Natural killer cell (primary cell): ENCODE data around the gene NUP88. TPM values are rescaled to one million over a fixed set of nuclear protein-coding genes. Genes with fewer than 3 reads are reported as not detected.

ENCODE experiments used
- ATAC-seq, 3 donors: fragments of 150-1000 bp in 2 of 3; fragments of 200-7000 bp in 1 of 3; cut with Tn5 transposase; 1 replicate in 1 of 3; 2 replicates in 2 of 3; pipeline ENCODE4 v1.10.0; 2021; ENCODE audit warnings: mild to moderate bottlenecking in 2 of 3, moderate library complexity in 2 of 3
- DNase-seq, 2 donors: peaks; one replicate each; pipeline versions ENCODE4 v3.0.0 to v3.0.0-alpha.2; 2013 to 2021; ENCODE audit warnings: mixed read lengths in 1 of 2
- H3K27ac ChIP-seq: one replicate; pipeline ENCODE4 v1.5.1; 2013; ENCODE audit warnings: mild to moderate bottlenecking, low read length
- H3K27me3 ChIP-seq: one replicate; pipeline ENCODE4 v1.6.1; 2013; ENCODE audit warnings: low read length; ENCODE audit not compliant: control insufficient read depth, insufficient read depth
- H3K36me3 ChIP-seq: one replicate; pipeline ENCODE4 v1.6.1; 2013; ENCODE audit warnings: low read length; ENCODE audit not compliant: control insufficient read depth, insufficient read depth
- H3K4me1 ChIP-seq: one replicate; pipeline ENCODE4 v1.6.1; 2013; ENCODE audit warnings: low read length; ENCODE audit not compliant: control insufficient read depth, insufficient read depth
- H3K4me3 ChIP-seq: one replicate; pipeline ENCODE4 v1.5.1; 2013; ENCODE audit warnings: low read length
- H3K9me3 ChIP-seq: one replicate; pipeline ENCODE4 v1.6.1; 2013; ENCODE audit warnings: low read length; ENCODE audit not compliant: control insufficient read depth, insufficient read depth
- H3K27ac Mint-ChIP-seq, 2 donors: one replicate each; pipeline ENCODE4 v1.8.0; 2022; ENCODE audit warnings: mild to moderate bottlenecking in 2 of 2, mixed read lengths in 2 of 2, moderate library complexity in 1 of 2
- H3K27me3 Mint-ChIP-seq, 2 donors: one replicate each; pipeline ENCODE4 v1.8.0; 2022; ENCODE audit warnings: low read depth in 2 of 2, mixed read lengths in 2 of 2
- H3K36me3 Mint-ChIP-seq: one replicate; pipeline ENCODE4 v1.8.0; 2022; ENCODE audit warnings: mixed read lengths
- H3K4me1 Mint-ChIP-seq, 2 donors: one replicate each; pipeline ENCODE4 v1.8.0; 2022; ENCODE audit warnings: mixed read lengths in 2 of 2
- H3K4me3 Mint-ChIP-seq: one replicate; pipeline ENCODE4 v1.8.0; 2022; ENCODE audit warnings: mild to moderate bottlenecking, moderate library complexity, mixed read lengths
- H3K9me3 Mint-ChIP-seq, 2 donors: one replicate each; pipeline ENCODE4 v1.8.0; 2022; ENCODE audit warnings: mixed read lengths in 2 of 2
- WGBS: methylation state at CpG from one replicate; pipeline ENCODE4 v1.1.7; 2013; ENCODE audit warnings: missing lambda C conversion rate; ENCODE audit not compliant: insufficient coverage; 5-methylcytosine and 5-hydroxymethylcytosine counted together
- intact Hi-C: fragments of 100-400 bp; cut with micrococcal nuclease; formaldehyde crosslinking; loops from one replicate; pipeline ENCODE4 v1.14.2; 2022
- total RNA-seq, 4 donors: library from RNA; stranded (reverse); fragments of 120-200 nt in 1 of 4; gene quantifications; one replicate each; pipeline versions ENCODE4 v1.2.3 to v1.2.4, GENCODE V29; 2013 to 2022
- TF ChIP-seq, protein P1 (sequence below): fragments of 200-600 bp; IDR thresholded peaks from one replicate; pipeline ENCODE4 v1.8.0; 2022; ENCODE audit warnings: antibody characterized with exemption

NUP88 gene
- total RNA-seq, 3 donors from 2014 or later (not counting 1 experiment from before 2014, with no cell fraction given) = 112 to 136 (median 125) TPM

DNA sequence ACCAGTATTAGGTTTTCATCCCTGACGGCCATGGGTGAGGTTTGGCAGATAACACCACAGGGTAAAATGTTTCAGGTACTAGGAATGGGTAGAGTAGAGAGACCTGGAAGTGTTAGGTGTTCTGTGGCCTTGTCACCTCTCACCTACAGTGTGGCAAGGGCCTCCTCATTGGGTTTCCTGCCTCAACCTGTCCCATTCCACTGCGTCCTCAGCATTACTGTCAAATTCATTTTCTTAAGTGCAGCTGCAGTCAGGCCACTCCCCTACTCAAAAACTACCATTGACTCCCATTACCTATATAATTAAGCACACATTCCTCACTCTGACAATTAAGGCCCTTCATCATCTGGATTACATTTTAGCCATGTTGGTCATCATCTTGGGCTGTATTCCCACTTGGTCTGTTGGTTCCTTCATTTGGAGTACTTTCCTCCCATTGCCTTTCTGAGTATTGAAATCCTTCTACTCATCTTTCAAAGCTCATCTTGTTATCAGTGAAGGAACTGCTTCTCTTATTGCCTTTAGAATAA, 64.5 kb downstream of the NUP88 start:
- Histone ChIP-seq H3K27ac (no peak overlapping the region), H3K4me3 (no peak overlapping the region), H3K9me3 (no peaks in the 10 kb centered on the region), H3K36me3 (peaks cover 66% of the 10 kb centered on the region), H3K4me1 (no peaks in the 10 kb centered on the region), H3K27me3 (no peaks in the 10 kb centered on the region)
- no peaks in the 10 kb centered on the region for H3K27me3 Mint-ChIP-seq
- H3K27ac Mint-ChIP-seq = peak overlapping the region in 1 of 2 donors; percentile 40
- 92% methylated on average over 2 of the region's 2 CpGs for WGBS
- no peaks in the 10 kb centered on the region for H3K9me3 Mint-ChIP-seq
- H3K36me3 Mint-ChIP-seq = peaks cover 6% of the 10 kb centered on the region
- intact Hi-C loops = no loop called here
- H3K4me3 Mint-ChIP-seq = no peak overlapping the region
- TF ChIP-seq, protein P1, sequence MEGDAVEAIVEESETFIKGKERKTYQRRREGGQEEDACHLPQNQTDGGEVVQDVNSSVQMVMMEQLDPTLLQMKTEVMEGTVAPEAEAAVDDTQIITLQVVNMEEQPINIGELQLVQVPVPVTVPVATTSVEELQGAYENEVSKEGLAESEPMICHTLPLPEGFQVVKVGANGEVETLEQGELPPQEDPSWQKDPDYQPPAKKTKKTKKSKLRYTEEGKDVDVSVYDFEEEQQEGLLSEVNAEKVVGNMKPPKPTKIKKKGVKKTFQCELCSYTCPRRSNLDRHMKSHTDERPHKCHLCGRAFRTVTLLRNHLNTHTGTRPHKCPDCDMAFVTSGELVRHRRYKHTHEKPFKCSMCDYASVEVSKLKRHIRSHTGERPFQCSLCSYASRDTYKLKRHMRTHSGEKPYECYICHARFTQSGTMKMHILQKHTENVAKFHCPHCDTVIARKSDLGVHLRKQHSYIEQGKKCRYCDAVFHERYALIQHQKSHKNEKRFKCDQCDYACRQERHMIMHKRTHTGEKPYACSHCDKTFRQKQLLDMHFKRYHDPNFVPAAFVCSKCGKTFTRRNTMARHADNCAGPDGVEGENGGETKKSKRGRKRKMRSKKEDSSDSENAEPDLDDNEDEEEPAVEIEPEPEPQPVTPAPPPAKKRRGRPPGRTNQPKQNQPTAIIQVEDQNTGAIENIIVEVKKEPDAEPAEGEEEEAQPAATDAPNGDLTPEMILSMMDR = no peak
- H3K4me1 Mint-ChIP-seq = peaks cover 0 to 4% of the 10 kb centered on the region in 2 donors
- DNase-seq = no peak
- ATAC-seq = no peak

DNA sequence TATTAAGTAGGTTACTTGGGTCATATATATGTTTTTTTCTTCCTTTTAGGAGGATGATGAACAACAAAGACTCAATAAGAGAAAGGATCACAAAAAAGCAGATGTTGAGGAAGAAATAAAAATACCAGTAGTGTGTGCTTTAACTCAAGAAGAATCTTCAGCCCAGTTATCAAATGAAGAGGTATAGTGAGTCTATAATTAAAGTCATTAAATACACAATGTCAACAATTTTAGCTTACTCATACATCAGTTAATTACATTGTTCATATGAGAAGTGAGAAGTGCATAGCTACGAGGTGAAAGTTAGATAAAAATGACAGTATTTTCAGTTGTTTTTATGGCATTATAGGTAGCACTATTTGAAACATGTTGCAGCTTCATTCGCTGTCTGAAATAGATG, 65.2 kb downstream of the NUP88 start:
- intact Hi-C loops = no loop called here
- ATAC-seq (no peak), DNase-seq (no peak)
- Histone ChIP-seq H3K9me3 (no peaks in the 10 kb centered on the region), H3K4me3 (no peak overlapping the region), H3K27me3 (no peaks in the 10 kb centered on the region), H3K36me3 (peaks cover 63% of the 10 kb centered on the region), H3K4me1 (no peaks in the 10 kb centered on the region), H3K27ac (no peak overlapping the region)
- 90% methylated on average over 1 of the region's 2 CpGs for WGBS
- no peak overlapping the region for H3K4me3 Mint-ChIP-seq
- H3K9me3 Mint-ChIP-seq = no peaks in the 10 kb centered on the region
- peaks cover 6% of the 10 kb centered on the region for H3K36me3 Mint-ChIP-seq
- peaks cover 0 to 4% of the 10 kb centered on the region in 2 donors for H3K4me1 Mint-ChIP-seq
- peak overlapping the region in 1 of 2 donors; percentile 56 for H3K27ac Mint-ChIP-seq
- TF ChIP-seq, protein P1 = no peak
- H3K27me3 Mint-ChIP-seq = no peaks in the 10 kb centered on the region

GRCh38 chr17:5352681-5353289, 66.7 kb downstream of the NUP88 start:
- Histone ChIP-seq H3K27me3 (no peaks in the 10 kb centered on the region), H3K36me3 (peaks cover 66% of the 10 kb centered on the region), H3K9me3 (no peaks in the 10 kb centered on the region), H3K4me3 (no peak overlapping the region), H3K27ac (no peak overlapping the region), H3K4me1 (no peaks in the 10 kb centered on the region)
- H3K9me3 Mint-ChIP-seq = no peaks in the 10 kb centered on the region
- H3K27me3 Mint-ChIP-seq = no peaks in the 10 kb centered on the region
- H3K4me3 Mint-ChIP-seq = no peak overlapping the region
- peaks cover 0 to 2% of the 10 kb centered on the region in 2 donors for H3K4me1 Mint-ChIP-seq
- TF ChIP-seq, protein P1 = no peak
- H3K27ac Mint-ChIP-seq = no peak overlapping the region
- intact Hi-C loops = no loop called here
- DNase-seq (no peak), ATAC-seq (no peak)
- WGBS = 97% methylated on average over 4 of the region's 4 CpGs
- peaks cover 6% of the 10 kb centered on the region for H3K36me3 Mint-ChIP-seq

DNA sequence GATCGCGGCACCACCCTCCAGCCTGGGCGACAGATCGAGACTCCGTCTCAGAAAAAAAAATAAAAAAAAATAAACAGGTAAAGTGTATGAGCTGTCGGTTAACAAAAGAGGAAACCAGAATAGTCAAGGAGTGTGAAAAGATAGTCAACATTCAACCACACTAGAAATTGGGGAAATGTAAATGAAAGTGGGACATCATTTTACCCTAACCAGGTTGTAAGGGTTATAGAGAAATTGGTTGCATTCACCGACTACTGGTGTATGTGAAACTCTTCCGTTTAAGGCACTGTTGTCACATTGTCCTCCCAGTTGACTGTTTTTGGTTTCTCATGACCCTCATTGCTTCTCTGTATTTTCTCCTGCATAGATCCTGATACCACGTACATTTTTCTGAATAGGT, 74.5 kb downstream of the NUP88 start:
- H3K9me3 ChIP-seq = no peaks in the 10 kb centered on the region
- TF ChIP-seq, protein P1 = no peak
- H3K36me3 ChIP-seq = peaks cover 33% of the 10 kb centered on the region
- intact Hi-C loops = loop anchor here (5.0 kb wide), 1 partner anchor 192 kb away; no protein-coding TSS in a partner anchor
- no peak overlapping the region for H3K27ac ChIP-seq
- ATAC-seq (no peak), DNase-seq (no peak)
- H3K4me3 Mint-ChIP-seq = no peak overlapping the region
- H3K27me3 ChIP-seq = no peaks in the 10 kb centered on the region
- H3K4me1 ChIP-seq = no peaks in the 10 kb centered on the region
- H3K4me3 ChIP-seq = no peak overlapping the region
- WGBS = 78% methylated on average over 7 of the region's 9 CpGs
- no peaks in the 10 kb centered on the region for H3K9me3 Mint-ChIP-seq
- no peaks in the 10 kb centered on the region for H3K4me1 Mint-ChIP-seq
- no peaks in the 10 kb centered on the region for H3K27me3 Mint-ChIP-seq
- H3K27ac Mint-ChIP-seq = no peak overlapping the region
- no peaks in the 10 kb centered on the region for H3K36me3 Mint-ChIP-seq
